HG03571 (cell line): ENCODE data around the gene SLC39A7.

Source experiments
- ATAC-seq: cut with Tn5 transposase; IDR thresholded peaks from one replicate; pipeline ENCODE4 v1.9.1; 2021; ENCODE audit not compliant: unreplicated experiment

SLC39A7 gene

DNA sequence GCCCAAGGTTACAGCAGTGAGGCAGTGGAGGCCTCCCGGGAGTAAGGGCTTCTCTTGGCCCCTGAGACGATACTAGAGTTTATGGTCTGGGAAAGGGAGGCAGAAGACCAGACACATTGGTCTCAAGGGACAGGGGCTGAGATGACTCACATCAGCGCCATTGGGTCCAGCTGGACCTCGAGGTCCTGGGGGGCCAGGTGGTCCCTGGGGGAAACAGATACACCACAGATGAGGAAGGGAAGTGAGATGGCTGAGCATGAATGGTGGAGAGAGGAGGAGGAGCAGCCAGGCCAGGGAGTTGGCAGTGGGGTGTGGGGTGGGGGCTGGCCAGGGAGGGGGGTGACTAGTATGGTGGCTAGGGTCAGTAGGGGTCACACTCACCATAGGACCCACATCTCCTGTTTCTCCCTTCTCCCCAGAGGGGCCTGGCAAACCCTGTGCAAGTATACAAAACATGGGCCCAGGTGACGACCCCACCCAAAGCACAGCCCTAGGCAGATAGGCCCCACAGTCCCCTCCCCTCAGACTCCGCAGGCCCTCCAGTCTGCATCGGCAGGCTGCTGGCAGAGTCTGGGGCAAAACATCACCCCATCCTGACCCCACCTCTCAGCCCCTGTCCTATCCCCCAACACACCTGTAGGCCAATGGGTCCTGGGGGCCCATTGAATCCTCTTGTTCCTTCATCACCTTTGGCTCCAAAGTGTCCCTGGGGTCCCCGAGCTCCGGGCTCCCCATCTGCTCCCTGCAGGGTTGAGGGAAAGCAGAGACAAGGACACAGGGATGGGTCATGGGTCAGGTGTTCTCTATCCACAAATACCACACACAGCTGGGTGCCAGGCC, 30.3 kb upstream of the SLC39A7 start:
- ATAC-seq: no peak

DNA sequence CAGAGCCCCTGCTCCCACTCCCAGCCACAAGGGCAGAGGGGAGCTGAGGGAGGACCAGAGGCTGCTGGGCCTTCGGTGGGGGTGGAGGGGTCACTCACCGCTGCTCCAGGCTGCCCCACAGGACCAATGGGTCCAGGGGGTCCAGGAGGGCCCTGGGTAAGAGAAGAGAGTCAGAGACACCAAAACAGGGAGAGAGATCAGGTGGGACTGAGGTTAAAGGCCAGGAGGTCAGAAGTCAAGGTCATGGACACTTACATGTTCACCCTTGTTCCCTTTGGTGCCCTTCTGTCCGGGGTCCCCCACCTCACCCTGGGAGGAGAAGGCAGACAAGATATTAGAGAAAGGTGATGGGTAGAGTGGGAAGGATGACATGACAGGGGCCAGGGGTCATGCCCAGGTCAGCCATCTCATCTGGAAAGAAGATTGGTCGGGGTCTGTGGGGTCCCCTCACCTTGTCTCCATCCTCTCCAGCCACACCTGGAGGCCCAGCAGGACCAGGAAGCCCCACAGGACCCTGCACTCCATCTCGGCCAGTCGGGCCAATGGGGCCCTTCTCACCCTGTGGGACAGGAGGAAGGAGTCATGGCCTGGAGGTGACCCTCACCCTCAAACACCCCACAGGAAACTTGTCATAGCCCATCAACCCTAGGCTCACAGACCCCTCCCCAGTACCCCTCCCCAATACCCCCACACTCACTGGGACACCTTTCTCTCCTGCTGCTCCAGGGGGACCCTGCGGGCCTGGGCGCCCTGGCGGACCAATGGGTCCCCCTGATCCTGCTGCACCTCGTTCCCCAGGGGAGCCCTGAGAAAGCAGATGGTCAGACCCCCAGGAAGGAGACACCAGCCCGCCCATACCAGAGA, 29.4 kb upstream of the SLC39A7 start:
- no peak for ATAC-seq

DNA sequence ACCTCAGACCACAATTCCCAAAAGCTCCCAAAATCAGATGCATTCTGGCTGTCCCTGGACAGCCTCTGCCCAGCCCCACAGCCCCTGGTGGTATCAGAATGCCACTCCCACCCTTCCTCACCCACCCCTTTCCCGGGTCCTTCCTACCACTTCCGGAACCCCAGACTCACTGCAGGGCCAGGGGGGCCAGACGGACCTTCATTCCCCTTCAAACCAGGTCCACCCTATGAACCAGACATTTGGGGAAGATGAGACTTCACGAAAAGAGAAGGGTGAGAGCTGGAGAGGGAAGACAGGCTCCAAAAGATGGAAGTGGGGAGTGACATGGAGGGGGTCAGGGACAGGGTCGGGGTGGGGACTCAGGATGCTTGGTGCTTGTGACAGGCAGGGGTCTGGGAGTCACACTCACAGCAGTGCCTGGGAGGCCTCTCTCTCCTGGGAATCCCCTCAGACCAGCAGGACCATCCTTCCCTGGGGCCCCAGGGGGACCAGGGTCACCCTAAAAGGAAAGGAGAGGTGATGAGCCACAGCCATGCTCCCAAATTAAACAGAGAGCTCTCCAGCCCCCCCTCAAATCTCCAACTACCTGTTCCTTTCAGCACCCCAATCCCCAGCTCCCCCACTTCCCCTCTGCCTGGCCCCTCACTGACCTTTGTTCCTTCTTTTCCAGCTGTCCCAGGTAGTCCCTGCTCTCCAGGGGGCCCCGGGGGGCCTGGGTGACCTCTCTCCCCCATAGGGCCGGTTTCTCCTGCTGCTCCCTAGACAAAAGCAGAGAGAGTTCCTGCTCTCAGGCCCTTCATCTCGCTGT, 28.6 kb upstream of the SLC39A7 start:
- no peak for ATAC-seq

DNA sequence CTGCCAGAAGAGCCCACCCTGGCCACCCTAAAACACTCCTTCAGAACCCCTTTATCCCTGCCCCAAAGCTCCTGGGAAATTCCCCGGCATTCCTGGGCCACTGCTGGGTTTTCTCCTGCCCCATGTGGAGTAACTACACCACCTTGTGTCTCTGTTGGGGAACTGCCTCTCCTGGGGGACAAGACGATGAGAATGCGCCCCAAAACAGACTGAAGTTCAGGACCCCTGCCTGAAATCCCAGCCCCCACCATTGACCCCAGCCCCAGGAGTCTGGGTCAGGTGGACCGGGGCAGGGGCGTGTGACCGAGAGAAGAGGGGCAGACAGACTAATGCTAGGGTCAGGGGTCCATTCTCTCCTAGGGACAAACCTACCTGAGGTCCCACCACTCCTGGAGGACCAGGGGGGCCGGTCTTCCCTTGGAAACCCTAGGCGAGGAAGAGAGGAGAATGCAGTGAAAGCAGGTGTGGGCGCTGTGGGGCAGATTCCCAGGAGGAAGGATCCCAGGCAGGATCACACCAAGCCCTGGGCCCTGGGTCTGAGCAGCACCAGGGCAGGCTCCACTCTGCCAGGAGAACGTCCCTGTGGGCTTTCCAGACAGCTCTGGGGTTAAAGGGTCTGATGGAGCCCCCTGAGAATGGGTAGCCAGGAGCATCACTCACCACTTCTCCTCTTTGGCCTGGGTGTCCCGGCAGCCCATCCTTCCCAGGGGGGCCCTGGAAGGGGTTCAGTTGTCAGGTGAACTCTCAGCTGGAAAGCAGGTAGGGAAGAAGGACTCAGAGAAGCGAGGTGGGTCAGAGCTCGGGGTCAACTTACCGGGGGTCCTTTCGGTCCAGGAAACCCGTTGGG, 27.8 kb upstream of the SLC39A7 start:
- no peak for ATAC-seq

DNA sequence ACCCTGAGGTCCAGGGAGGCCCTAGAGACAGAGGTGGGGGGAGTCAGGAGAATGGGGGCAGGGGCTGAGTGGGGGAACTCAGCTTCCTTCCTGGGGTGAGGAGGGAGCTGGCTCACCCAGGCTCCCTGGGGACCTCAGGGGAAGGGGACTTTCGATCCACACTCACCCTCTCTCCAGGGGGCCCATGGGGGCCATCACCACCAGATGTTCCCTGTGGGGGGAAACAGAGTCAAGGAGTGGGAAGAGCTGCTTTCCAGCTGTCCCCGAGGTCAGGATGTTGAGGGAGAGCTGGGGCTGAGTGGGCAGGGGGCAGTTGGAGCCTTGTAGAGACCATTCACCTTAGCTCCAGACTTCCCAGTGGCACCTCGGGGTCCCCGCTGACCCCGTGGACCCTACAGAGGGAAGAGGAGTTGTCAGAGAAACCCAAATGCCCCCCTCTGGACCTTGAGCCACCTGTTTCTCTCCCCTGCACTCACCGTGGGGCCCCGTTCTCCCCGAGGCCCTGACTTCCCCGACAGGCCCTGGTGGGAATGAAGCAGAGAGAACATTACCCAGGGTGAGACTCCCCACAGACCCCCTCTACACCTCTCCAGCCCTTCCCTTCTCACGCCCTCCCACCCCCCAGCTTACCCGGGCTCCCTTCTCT, 27.0 kb upstream of the SLC39A7 start:
- no peak for ATAC-seq

DNA sequence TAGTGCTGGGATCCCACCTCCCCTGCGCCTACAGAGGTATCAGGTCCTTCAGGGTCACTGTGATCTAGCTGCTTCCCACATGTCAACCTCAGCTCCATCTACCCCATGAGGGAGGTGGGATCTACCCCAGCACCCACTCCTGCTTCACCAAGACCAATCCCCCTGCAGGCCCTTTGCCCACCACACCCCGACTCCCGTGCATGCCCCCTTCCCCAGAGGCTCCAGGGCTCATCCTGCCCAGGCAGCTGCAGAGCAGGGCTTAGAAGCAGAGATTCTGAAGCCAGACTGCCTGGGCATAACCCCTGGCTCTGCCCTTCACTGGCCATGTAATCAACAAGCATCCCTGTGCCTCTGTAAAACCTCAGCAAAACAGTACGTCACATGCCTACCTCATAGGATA, 25.9 kb upstream of the SLC39A7 start:
- no peak for ATAC-seq

DNA sequence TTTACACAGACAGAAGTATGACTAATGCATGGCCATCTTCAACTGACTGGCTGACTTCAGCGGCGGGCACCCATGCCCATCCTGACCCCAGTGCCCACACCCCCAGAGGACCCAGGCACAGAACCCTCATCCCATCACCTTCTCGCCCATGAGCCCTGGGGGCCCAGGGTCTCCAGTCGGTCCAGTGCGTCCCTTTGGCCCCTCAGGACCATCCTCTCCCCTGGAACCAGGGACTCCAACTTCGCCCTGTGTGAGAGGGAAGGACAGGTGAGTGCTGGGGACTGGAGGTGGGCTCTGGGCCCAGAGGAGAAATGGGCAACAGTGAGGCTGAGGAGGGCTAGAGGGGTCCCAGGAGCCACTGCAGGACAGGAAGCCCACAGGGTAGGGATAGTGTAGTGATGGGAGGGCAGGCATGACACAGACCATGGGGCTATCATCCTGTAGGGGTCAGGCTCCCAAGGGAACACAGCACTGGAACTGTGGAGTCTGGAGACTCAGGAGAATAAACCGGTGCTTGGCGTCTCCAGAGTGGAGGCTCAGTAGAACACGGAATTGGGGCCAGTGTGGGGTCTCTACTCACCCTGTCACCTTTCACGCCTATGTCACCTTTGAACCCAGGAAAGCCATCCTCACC, 25.1 kb upstream of the SLC39A7 start:
- ATAC-seq: no peak

DNA sequence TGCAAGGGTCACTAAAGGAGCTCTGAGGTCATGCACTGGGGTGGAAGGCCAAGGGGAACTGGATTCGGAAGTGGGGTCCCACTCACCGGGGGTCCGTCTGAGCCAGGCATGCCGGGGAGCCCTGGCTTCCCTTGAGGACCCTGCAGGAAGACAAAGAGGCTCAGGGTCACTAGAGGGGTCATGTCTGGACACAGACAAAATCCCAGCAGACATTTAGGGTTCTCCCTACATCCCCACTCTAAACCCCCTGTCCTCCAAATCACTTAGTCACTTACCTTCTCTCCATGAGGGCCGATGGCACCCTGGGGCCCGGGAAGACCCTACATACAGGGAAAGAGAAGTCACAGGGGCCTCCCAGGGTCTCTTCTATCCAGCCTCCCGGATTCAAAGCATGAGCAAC, 23.8 kb upstream of the SLC39A7 start:
- ATAC-seq: no peak

DNA sequence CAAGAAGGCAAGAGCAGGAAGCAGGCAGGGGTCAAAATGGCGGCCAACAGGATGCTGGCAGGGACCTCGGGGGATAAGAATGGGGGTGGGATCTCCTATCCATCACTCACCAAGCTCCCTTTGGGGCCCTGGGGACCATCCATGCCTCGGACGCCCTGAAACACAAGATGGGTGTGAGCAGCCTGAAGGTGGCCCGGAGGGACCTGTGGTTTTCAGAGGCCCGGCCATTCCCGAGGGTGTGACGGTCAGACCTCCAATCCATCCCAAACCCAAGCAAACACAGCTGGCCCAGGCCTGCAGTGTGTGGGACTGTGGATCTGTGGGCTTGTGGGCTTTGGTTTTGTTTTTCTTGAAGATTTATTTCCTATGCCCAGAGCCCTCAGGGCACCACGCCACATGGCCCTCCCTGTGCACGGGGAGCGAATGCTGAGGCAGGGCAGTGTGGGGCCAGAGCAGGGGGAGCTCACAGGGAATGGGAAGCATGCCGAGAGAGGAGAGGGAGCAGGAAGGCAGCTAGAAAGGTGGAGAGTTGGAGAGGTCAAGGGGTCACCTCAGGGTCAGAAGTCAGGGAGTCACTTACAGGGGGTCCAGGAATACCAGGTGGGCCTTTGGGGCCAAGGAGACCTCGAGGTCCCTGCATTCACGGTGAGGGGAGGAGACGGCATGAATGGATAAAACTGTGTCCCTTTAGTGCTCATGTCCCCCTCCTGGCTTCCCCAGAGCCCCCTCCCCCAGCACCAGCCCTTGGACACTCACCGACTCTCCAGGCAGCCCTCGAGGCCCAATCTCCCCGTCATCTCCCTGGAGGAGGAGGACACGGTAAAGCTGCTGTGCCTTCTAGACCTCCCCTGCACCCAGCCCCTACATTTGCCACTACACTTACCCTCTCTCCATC, 22.9 kb upstream of the SLC39A7 start:
- no peak for ATAC-seq

DNA sequence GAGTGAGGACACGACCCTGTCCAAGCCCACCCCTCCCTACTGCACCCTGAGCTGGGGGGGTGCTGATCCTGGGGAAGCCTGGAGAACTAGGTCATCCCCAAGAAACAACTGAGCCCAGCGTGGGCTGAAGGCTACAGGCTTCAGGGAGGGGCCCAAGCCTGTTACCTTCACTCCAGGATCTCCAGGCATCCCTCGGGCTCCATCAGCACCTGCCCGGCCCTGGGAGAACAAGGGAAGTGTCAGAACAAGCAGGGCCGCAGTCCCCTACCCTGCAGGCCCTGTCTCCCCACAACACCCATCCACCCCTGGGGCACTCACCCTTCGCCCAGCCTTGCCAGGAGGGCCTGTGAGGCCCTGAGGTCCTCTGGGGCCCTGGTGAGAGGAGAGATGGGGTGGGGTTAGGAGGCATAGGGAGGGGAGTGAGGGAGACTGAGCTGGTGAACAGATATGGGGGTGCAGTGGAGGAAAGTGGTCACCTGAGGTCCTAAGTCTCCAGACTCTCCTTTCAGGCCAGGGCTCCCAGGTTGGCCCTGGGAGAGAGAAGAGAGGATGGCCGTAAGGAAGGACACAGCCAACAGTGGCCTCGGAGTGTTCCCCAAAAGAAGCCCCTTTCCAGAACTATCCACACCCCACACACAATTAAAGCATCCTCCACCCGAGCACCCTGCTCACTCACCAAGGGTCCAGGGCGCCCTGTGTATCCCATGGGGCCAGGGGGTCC, 21.8 kb upstream of the SLC39A7 start:
- ATAC-seq: no peak

DNA sequence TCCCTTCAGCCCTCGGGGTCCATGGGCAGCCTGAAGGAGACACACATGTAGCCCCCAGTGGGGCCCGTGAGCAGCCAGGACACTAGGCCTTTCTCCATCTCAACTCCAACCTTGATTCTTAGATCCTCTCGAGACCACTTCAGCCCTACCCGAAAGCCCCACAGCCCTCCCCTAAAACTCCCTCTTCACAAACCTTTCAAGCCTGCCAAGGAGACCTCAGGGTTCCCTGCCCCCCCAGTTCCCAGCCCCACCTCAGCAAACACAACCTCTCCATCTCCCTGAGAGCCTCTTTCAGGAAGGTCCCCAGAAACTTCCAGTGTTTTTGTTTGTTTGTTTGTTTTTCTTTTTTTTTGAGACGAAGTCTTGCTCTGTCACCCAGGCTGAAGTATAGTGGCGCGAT, 19.5 kb upstream of the SLC39A7 start:
- no peak for ATAC-seq

DNA sequence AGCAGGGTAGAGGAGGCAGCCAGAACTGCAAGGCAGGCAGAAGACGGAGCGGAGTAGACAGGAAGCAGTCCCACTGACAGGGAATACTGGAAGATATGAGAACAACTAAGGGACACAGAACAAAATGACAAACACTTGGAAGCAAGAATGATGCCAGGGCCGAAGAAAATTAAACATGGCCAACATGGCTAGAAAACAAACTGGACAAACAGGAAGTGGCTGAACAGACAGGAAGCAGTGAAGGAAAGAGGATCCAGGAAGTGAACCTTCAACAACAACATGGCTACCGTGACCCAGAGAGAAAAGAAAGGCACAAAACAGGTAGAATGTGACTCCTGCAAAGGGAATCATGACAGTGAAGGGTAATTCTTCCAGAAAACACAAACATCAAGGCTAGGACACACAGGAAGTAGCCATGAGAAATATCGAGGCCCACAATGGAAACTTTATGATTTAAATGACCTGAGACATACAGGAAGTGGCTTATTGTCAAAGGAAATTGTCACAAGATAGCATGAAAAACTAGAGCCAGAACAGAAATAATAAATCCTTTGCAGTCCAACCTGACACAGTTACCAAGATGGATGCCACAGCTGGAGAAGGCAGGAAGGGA, 17.5 kb upstream of the SLC39A7 start:
- no peak for ATAC-seq

DNA sequence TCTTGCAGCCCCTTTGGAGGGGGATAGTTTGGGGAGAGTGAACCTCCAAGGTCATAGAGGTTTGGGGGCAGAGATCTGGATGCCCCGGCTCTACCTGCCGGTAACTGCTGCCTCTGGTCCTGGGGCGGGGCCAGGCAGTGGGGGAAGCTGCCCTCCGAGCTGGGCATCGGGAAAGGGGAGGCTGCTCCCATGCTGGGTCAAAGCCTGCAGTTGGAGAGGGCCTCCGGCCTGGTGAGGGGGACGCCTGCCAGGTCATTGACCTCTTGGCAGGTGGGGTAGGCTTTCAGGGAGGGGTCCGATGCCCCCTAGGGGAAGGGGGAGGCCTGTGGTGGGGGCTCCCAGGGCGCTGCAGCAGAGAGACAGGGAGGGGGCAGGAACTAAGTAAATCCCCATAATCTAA, 15.5 kb upstream of the SLC39A7 start:
- no peak for ATAC-seq

DNA sequence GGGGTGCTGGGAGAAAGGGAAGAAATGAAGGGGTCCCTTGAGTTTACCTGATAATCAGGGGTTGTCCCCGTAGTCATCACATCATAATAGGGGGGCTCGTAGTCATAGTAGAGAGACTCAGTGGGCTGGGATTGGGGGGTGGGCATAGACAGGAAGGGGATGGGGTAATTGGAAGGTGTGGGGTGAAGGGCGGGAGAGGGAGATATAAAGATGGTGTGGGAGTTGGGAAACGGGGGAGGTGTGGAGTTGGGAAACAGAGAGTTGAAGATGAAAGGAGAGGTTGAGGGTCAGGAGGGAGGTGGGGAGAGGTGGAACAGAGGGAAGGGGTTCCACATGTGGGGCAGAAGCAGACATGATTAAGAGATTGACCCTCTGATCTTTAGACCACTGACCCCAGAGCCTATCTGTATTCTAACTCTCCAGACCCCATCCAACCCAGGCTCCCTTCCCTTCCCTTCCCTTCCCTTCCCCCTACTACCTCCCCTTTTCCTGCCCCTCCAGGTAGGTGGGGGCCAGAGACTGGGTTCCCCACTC, 14.9 kb upstream of the SLC39A7 start:
- ATAC-seq: no peak

DNA sequence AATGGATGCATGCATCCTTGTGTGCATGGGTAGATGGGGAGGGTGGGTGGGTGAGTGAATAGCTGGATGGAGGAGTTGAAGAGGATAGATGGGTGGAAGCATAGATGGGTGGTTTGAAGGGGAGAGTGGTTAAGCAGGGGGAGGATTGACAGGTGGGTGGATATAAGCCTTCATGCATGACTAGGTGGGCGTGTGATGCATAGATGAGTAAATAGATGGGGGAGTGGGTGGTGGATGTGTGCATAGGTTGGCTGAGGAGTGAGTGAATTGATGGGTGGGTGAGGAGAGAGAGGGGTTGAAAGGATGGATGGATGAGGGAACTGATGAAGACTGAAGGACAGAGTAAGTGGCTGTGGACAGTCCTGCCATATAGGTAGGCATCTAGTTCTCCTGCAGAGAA, 12.9 kb upstream of the SLC39A7 start:
- no peak for ATAC-seq

DNA sequence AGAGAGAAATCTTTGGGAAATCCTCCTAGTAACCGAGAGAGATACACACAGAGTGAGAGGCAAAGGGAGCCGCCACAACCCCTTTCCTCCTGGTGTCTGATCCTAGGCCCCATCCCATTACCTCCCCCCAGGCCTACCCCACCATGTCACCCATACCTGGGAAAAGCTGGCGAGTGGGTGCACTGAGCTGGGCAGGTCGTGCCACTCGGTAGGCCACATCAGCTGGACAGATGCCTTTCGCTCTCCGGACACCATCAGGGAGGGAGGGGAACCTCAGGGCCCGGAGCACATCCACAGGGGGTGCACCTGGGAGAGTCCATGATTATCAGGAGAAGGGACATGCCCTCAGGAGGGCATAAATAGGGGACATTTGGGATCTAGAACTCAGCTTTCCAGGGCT, 11.5 kb upstream of the SLC39A7 start:
- no peak for ATAC-seq
